Astrocyte of the cerebellum (primary cell): Measurements from ENCODE around the gene GNMT.
A peak's percentile ranks its signal among the peaks of the same experiment; 100 is the strongest.

Source experiments
- DNase-seq: peaks from one replicate; pipeline ENCODE4 v3.0.0-alpha.2; 2011; ENCODE audit warnings: low read depth
- H3K4me3 ChIP-seq: 2 replicates; pipeline ENCODE4 v1.5.1; 2011; ENCODE audit warnings: mild to moderate bottlenecking, low read depth, low read length, moderate library complexity
- CTCF ChIP-seq: IDR thresholded peaks from 2 replicates; pipeline ENCODE4 v1.5.1; 2012; ENCODE audit warnings: low read length, low read depth, moderate library complexity, mild to moderate bottlenecking; ENCODE audit errors: missing control alignments
- in situ Hi-C: cut with HindIII; loops from 2 replicates; pipeline ENCODE4 v1.10.0; 2017; ENCODE audit warnings: low sequenced_read_pairs

Gene GNMT

GRCh38 chr6:42961020-42961470 lies 491 bp downstream of the GNMT start:
- no peak for DNase-seq
- TF ChIP-seq CTCF, result no peak
- peak overlapping the region; percentile 46 for H3K4me3 ChIP-seq
- in situ Hi-C loops, result no loop called here

- no peak for TF ChIP-seq CTCF
- no peak for DNase-seq
- in situ Hi-C loops, result no loop called here
- no peak overlapping the region for H3K4me3 ChIP-seq
Observed at GRCh38 chr6:42962096-42962495, 1.5 kb downstream of the GNMT start.

DNA sequence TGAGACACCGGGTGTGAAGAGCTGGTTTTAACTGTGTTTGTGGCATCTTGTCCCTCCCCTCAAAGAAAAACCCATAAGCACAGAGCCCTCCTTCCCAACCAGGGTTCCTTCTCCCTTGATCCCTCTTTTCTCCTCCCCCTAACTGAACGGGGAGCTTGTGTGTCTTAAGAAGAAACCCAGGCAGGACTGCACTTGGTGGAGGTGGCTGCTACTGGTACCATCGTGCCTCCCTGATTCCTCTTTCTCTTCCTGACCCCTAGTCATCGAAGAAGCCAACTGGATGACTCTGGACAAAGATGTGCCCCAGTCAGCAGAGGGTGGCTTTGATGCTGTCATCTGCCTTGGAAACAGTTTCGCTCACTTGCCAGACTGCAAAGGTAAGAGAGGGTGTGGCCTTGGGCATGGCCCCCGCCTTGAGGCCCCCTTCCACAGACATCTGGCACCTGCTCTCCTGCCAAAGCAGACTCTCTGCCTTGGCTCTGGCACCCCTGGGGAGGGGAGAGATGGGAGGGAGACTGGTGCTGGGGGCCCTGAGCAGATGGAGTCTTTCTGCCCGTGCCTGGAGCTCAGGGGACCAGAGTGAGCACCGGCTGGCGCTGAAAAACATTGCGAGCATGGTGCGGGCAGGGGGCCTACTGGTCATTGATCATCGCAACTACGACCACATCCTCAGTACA lies 2.1 kb downstream of the GNMT start:
- H3K4me3 ChIP-seq, result no peak overlapping the region
- no peak for DNase-seq
- in situ Hi-C loops, result no loop called here
- no peak for TF ChIP-seq CTCF

DNA sequence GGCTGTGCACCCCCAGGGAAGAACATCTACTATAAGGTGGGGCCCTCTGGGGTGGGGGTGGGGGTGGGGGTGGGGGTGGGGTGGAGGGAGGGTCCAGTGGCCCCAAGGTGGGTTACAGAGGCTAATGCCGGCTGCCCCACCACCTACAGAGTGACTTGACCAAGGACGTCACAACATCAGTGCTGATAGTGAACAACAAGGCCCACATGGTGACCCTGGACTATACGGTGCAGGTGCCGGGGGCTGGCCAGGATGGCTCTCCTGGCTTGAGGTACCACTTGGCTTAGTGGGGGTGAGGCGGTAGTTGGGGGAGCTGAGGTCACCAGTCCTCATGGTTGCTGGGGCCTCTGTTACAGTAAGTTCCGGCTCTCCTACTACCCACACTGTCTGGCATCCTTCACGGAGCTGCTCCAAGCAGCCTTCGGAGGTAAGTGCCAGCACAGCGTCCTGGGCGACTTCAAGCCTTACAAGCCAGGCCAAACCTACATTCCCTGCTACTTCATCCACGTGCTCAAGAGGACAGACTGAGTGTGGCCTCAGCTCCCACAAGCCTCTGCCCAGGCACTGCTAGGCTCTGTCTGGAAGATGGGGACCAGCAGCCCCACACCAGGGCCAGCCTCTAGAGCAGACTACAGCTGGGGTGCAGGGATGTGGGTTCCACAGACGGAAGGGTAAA lies 2.8 kb downstream of the GNMT start:
- no peak for TF ChIP-seq CTCF
- H3K4me3 ChIP-seq, result no peak overlapping the region
- in situ Hi-C loops, result no loop called here
- DNase-seq, result no peak

GRCh38 chr6:42963855-42964605 lies 3.5 kb downstream of the GNMT start:
- no peak overlapping the region for H3K4me3 ChIP-seq
- in situ Hi-C loops, result no loop called here
- DNase-seq, result no peak
- peak; percentile 33 for TF ChIP-seq CTCF

DNA sequence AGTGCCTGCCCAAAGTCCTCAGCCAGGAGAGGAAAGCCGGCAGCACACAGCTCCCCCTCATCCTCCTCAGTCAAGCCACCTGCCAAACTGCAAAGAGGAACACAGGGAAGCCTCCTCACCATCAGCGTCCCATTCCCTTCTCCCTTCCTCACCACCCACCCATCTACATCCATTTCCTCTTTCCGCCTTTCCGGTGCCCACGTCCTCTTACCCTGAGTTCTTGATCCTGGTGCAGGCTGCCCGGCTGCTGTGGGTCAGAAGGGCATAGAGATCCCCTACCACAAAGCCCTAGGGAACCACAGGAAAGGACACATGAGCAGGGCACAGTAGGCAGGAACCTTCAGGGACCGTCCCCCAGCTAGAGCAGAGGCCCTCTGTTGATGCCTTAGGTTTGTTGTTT lies 6.0 kb downstream of the GNMT start:
- no peak for DNase-seq
- no peak overlapping the region for H3K4me3 ChIP-seq
- in situ Hi-C loops, result no loop called here
- TF ChIP-seq CTCF, result no peak
